Kidney capillary endothelial cell (primary cell): ENCODE measurements around the gene TRMU.

Experiments
- DNase-seq: peaks from one replicate; pipeline ENCODE4 v3.0.0-alpha.2; 2018; ENCODE audit warnings: low spot score

TRMU gene

DNA sequence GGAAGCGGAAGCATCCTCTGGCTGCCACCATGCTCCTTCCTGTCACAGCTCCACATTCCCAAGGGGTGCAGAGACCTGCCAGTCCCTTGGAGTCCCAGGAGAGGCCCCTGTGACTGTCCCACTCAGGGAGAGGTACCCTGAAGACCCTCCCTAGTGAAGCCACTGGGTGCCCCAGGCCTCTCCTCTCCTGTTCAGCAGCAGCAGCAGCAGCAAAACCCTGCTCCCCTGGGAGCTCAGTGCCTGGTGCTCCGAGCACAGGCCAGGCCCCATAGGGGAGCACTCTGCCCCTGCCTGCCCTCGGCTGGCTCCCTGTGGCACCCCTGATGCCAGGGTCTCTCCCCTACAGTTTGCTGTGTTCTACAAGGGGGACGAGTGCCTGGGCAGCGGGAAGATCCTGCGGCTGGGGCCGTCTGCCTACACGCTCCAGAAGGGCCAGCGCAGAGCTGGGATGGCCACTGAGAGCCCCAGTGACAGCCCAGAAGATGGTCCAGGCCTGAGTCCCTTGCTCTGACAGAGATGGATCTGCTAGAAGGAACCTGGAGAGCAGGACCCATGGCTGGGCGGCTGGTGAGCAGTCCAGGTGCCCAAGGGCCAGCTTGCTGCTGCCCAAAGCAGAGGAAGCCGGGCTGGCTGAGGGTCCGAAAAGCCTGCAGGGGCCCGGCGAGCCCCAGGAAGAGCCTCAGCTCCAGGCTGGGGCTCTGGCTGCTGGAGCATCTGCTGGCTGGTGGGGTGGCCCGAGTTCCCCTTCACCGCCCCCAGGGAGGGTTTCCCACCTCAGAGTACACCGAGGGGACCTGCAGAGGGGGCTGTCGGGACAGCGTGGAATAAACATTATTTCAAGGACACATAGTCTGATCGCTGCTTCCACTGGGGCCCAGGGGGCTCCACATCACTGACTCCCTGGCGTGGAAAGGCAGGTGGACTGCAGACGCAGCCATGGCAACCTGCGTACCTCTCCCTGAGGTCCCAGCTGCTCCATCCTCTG is 21.3 kb downstream of the TRMU start:
- no peak for DNase-seq

DNA sequence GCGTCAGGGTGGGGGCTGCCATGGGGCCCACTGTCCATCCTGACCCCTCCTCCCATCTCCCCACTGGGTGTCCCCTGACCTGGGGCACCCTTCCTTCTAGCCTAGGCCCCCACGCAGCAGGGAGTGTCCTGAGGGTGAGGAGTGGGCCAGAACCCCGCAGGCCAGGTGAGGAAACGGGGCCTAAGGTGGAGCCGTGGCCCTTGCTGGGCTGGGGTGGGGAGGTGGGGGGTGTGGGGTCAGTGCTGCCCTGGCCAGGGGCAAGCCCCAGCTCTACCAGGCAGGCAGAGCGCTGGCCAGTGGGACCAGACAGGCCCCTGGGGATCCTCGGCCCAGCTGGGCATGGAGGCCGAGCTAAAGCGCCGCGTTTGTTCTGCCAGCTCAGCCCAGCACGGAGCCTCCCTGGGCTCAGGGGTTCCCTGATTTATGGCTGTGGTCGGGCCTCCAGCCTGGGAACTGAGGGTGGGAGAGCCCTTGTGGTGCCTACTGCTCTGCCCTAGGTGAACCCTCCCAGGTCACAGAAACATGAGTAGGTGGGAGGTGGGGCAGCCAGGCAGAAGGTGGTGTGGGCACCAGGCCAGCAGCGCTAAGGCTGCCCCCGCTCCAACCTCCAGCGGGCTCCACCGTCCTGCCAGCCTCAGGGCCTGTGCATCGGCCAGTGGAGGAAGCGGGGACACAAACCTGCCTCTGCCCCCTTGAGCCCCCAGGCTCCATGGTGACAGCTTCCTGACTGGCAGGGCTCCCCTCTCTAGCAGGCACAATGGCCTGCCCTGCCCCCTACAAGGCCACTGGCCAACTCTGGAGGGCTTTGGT is 22.4 kb downstream of the TRMU start:
- DNase-seq: no peak

DNA sequence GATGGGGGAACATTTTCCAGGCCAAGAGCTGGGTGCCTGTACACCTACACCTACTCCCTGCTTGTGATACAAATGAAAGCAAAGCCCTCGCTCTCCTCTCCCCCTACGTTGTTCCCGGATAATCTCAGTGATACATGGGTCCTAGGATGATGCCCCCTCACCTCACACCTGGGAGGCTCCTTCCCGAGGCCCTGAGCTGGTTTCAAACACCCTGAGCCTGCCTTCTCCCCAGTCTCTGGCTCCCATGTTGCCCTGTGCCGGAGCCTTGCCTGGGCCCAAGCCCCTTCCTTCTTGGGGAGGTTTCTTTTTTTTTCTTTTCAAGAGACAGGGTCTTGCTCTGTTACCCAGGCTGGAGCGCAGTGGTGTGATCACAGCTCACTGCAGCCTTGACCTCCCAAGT is 23.3 kb downstream of the TRMU start:
- no peak for DNase-seq

DNA sequence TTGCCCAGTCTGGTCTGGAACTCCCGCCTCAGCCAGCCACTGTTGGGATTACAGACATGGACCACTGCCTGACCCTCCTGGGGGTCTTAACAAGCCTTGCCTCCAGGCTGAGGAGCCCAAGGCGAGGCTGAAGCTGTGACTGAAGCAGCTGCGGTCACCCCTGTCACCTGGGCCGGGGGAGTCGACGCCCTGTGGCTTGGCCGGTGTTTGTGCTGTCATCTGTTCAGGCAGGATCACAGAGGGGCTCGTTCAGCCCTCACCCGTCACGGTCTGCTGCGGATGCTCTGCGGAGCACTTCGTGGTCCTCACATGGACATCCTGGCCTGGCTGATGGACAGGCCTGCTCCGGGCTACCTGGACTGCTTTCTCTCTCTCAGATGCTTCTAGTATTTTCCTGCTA is 23.8 kb downstream of the TRMU start:
- no peak for DNase-seq

DNA sequence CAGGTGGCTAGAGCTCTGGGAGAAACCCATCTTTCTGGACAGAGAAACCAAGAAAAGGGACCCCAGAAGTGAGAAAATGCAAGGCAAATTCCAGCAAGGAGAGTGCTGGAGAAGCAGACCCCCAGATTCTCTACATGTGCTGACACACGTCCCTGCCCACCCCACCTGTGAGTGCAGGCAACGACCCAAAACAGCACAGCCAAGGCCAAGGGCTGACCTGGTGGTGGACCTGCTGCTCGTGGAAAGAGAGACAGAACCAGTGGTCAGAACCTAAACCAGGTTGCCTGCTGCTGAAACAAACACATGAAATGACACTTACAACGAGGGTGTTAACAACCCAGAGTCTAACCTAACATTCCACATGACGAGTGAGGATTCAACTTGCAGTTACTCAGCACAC is 24.6 kb downstream of the TRMU start:
- DNase-seq: no peak

DNA sequence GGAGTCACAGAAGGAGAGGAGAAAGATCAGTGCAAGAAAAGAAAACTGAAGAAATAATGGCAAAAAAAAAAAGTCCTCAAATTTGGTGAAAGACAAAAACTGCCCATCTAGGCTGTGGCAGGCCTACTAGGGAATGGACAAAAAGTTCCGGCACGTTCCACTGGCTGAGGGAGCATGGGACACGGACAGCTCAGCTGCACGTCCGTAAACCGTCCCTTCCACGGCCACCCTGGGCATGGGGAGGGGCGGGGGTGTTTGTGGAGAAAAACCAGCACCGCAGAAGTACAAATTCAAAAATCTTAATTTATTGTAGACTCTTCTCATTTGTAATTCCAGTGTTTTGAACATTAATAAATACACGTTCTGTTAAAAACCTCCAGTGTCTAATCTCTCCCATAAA is 25.4 kb downstream of the TRMU start:
- no peak for DNase-seq

DNA sequence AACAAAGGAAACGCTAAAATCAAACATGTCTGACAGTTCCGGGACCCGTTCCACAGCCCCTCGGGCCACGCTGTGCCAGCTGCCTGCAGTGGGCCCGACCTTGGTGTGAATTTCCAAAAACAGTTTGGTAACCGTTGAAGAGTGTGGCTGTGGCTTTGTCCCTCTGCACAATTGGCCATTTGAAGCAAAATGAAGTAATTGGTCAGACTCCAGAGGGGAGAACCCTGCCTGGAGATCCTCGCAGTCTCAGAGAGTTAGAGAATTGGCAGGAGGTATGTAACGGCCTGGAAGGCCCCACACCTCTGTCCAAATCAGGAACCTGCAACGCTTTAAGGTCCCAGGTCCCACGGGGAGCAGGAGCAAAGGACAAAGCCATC is 26.3 kb downstream of the TRMU start:
- no peak for DNase-seq

DNA sequence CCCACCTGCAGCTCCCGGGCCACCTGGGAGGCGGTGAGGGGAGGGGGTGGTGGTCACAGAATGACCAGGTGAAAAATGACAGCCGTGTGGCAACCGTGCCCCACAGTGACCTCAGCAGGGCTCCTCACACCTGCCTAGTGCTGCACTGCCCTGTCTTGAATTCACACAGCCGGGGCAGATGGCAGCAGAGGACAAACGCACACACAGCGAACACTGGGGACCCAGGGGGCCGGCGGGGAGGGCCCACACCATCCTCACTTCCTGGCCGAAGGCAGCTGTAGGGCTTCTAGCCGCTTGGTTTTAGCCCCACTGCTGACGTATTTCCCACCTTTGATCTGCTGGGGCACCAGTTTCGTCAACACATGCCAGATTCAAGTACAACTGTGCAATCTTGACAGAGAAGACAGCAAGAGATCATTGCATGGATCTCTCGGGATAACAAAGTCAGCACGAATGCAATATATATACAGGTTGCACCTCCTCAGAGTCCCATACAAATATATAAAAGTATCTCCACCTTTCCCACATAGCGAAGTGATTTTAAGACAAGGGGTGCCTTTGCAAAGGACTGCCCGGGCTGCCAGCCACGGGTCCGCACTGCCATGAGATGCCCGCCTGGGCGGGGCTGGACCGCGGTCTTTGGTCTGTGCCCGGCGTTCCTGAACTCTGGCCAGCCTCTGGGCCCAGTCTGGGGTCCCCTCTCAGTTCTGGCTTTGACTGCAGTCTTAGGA is 26.9 kb downstream of the TRMU start:
- DNase-seq: no peak

DNA sequence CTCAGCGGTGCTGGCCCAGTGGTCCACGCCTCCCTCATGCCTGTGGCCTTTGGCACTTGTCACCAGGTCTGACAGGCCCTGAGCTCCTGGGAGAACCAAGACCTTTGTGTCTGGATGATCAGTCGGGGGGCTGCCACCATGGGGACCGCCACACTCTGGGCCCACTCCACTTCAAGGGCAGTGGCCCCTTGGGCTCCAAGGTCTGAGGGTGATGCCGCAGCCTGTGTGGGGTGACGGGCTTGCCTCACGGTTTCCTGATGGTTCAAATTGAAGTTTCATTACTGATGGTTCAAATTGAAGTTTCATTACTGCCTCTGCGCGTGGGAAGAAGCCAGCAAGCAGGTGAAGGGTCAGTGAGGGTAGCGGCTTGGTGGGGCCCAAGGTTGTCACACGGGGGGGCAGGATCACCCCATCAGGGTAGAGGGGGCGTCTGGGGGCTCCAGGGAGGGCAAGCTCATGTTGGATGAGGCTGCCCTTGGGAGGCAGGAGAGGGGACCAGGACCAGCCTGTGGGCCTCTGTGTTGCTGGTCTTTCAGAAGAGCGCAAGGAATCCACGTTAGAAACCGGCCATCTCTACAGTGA is 27.5 kb downstream of the TRMU start:
- no peak for DNase-seq

DNA sequence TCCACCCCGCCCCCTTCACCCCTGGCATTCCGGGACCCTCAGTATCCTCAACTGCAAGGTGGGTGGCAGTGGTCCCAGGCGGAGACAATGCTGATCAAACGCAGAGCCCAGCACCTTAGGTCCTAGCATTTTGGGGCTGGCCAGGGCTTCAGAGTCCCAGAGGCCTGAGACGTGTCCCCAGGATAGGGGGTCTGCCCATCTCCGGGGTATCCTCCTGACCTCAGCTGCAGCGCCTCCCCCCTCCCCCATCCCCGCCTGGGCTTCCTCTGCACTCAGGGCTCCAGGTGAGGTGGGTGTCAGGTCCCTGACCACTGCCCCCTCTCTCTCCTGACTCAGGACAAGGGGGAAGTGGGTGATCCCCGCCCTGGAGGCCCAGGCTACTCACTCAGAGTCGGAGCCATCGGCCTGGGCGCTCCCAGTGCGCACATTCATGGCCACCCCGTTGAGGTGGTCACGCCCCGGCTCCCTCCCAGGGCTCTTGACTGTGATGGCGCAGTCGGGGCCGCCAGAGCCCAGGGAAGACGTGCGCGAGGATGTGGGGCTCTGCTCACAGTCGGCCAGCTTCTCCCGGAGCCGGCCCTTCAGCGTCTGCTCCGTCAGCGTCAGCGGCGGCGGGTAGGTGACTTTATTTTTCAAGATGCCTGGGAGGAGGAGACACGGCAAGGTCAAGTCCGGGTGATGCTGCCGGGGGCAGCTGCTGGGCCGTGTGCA is 28.3 kb downstream of the TRMU start:
- DNase-seq: no peak

DNA sequence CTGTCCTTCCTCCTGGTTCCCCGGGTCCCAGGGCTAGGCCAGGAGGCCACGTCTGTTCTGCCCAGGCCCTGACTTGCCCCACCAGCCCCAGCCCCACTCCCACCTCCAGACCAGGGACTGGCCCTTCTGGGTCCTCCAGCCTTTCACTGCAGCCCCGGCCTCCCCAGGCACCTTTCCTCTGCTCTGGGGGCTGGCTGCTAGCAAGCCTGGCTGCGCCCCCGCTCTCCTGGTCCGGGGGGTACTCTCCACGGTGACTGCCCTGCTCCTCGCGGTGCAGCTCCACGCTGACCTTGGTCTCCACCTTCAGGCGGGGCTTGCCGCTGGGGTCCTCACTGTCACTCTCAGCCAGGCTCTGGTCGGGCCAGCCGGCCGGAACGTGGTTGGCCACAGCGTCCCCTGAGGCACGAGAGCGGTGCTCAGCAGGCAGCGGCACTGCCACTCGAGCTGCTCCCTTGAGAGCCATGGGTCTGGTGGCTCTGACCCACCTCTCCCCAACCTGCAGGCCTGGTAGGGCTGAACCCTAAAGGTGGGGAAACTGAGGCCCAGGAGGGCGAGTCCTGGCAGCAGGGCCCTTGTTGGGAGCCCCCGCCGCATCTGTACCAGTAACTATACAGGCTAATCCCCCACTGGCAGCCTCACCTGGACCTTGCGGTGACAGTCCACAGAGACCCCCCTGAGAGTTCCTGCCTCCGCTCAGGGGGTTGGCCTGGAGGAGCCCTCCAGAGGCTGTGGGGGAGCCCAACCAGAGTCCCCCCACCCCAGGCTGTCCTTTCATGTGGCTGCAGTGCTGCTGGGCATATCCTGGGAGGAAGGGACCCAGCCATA is 29.0 kb downstream of the TRMU start:
- DNase-seq: no peak

DNA sequence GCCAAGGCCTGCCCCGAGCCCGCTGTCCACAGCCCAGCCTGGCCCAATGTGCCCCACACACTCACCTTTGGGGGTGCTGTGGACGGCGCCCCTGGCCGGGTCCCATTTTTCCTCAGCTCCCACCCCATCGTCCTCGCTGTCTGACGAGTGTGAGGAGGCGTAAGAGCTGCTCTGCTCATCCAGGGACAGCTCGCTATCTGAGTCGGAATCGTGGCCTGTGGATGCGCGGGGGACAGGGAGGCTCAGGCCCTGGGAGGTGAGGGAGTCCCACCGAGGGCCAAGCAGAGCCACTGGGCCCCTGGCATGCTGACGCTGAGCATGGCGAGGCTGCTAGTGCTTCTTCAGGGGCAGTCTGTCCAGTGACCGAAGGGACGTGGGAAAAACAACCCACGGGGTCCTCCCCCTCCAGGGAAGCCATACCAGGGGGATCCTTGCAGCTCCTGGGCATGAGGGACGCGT is 29.7 kb downstream of the TRMU start:
- DNase-seq: no peak

DNA sequence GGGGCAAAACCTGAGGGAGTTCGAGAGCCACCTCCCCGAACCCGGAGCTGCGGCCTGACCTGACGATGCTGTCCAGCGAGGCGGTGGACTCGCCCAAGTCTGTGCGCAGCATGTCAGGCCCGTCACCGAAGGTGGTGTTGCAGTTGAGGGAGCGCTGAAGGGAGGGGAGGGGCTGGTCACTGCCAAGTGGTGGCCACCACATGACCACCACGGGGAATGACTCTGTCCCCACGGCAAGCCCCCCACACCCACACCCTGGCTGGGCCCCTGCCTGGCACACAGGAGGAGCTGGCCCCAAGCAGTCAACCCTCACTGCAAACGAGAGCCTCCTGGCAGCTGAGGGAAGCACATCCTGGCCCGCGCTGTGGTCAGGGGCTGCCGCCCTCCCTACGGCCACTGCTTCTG is 30.8 kb downstream of the TRMU start:
- DNase-seq: no peak

DNA sequence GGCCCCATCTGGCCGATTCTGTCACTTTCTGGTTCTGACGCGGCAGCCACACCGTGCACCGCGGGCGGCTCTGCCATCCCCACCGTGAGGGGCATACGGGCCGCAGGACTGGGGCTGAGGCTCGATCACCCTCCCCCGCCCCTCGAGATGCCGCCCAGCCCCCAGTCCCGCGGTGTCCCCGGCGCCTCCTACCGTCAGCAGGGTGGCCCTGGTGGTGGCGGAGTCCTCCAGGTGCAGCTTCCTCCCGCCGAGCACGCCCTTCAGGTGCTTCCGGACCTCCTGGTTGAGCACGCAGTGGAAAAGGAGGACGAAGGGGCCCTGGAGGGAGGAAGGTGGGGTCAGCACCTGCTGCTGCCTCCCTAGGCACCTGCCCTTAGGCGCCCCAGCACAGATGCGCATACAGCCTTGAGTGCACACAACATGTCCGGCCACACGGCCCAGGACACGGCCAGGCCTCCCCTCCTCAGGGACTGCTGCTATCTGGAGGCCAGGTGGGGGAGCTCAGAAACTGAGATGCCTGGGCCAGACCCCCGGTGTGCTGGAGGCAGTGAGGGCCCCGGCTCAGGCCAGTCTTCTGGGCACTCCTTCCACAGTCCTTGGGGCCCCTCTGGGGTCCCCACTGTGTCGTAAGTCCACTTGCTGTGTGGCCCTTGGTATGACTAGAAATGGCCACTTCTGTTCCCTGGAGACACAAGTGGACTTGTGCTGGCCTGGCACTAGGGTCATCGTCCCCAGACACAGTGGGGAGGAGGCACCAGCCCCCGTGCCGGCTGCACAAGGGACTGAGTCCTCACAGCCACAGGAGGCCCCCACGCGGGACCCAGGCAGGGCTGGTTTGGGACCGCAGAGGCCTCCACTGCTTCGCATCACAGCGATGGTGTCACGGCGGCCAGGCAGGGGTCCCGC is 31.5 kb downstream of the TRMU start:
- no peak for DNase-seq

DNA sequence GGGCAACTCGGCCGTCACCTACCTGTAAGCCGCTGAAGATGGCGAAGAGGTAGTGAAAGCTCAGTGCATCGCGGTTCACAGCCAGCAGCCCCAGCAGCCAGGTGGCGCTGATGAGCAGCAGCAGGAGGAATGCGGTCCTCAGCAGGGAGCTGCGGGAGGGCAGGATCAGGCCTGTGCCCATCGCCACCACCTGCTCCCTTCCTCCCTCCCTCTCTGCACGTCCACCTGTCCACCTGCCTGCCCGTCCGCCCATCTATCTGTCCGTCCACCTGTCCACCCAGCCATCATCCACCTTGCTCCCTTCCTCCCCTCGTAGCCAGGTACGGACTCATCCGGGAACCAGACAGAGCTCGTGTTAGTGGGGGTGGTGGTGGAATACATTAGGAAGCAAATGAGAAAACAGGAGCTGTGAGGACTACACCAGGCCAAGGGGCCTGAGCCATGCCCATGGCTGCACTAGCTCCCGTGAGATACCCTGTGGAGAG is 32.2 kb downstream of the TRMU start:
- DNase-seq: peak; percentile 37

DNA sequence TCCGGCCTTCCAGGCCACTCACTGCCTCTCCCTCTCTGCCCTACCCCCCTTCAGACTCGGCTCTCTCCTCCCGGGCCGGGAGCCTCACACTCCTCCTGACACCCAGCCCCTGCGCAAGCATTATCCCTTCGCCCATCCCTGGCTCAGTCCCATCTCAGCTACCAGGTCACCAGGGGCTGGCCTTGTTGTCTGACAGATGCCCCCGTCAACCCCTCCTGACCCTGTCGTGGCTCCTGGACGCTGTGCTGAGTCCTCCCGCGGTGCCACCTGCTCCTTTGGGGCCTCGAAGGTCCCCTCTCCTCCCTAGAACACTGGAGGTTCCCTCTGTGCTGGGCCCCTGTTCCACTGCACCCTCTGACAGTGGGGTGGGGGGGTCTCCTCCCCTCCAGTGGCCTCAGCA is 32.9 kb downstream of the TRMU start:
- no peak for DNase-seq

DNA sequence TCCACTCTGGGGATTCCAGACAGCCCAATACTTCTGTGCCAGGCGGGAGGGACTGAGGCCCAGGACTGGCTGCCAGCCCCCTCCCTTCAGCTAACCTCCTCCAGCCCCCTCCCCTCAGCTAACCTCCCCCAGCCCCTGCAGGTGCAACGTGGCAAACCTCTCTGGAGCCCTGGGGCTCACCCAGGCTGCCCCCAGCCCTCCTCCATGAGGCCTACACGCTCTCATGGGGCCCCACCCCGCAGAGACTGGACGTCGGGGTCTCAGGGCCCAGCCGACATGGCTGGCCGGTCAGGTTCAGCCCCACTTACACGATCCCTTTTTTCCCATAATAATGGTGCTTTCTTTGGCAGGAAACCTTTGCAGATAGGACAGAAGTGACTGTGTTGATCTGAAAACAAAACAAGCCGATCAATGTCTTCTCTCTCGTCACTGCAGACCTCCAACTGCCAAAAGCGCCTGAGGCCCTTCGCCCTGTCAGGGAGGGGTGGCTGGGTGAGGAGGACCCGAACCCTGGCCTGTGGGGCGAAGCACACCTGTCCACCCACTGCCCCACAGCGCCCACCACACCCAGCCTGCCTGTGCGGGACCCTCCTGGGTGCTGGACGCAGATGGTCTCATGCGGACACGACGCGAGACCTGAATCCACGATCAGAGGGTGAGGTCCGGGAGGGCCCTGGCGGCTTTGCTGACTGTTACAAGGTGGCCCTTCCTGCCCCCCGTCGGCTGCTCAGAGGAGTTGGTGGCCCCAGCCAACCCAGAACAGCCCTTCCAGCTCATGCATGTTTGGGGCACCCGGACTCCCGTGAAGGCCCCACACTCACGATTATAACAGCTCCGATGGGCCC is 33.6 kb downstream of the TRMU start:
- no peak for DNase-seq
